HG02571 (cell line): ENCODE measurements around the gene SORCS1.

Experiments used
- ATAC-seq: cut with Tn5 transposase; IDR thresholded peaks from one replicate; pipeline ENCODE4 v1.9.1; 2021; ENCODE audit warnings: mild to moderate bottlenecking, moderate library complexity; ENCODE audit not compliant: unreplicated experiment

The SORCS1 gene

DNA sequence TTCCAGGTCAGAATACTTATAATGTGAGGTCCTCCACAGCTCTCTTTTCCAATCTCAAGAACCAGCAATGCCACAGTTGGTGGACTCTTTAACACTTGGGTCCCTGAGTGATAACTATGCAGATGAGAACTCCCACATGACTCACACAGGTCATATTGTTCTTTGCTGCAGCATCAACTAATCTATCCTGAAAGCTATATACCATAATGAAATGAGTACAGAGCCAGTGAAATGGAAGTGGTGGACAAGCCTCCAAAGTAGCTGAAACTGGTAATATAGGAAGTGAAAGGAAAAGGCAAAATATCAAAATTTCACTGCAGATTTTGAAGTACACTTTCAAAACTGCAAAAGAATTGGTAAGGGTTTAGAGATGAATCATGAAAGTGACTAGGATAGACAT, 45.6 kb downstream of the SORCS1 start:
- ATAC-seq = no peak

DNA sequence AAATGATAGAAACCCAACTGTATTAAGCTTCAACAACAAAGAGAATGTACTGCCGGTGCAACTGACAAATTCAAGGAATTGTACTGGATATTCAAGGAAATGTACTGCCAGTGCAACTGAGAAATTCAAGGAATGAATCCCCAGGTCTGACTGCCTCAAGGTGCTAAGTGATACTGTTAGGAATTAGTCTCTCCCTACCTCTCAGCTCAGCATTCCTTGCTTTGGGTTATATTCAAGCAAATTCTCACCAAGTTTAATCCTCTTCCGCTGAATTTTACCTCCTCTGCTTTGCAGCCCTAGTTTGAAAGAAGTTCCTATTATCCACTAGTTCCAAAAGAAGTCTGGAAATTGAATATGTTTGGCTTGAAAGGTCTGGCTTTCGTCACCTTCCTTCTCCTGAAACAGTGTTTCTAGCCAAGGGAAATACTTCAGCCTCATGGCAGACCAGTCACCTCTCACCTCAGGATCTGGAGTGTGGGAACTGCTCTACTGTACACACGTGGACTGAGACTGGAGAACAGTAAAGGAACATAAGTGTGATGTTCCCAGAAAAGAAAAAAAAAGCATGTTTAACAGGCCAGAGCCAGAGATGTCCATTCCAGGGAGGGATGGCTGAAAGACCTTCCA, 60.4 kb downstream of the SORCS1 start:
- ATAC-seq = no peak

DNA sequence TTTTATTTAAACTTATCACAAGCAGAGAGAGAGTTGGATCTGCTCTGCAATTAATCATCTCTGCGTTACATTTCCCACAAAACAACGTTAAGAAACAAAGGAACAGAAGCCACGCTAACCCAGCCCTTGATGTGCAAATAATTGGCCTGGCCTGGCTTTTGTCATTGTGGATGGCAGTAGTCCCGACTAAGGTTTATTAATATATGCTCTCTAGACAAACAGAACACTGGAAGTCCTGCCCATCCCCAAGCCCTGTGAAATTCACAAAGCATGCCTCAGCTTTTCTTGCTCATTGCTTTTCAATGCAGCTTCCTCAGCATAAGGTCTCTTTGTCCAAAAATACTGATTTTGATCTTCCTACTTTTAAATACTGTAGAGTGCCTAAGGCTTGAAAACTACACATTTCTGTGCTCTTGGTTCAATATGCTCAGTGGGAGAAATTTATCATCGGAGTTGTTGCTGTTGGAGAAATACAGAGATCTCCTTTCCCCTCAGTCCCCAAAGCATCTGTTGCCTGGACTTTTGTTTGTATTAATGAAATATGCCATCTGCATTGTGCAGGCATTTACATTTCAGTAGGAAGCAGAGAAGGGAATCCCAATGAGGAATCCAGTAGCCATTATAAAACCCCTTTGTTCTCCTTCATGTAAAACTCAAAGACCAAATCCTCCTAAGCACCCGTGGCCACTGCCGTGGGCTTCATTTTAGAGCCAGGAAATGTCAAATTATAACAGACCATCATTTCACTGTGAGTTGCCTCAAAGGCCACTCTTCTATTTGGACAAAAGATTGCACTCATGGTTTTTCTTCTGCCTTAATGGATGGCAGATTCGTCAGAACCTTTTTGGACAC, 61.1 kb downstream of the SORCS1 start:
- ATAC-seq = no peak

DNA sequence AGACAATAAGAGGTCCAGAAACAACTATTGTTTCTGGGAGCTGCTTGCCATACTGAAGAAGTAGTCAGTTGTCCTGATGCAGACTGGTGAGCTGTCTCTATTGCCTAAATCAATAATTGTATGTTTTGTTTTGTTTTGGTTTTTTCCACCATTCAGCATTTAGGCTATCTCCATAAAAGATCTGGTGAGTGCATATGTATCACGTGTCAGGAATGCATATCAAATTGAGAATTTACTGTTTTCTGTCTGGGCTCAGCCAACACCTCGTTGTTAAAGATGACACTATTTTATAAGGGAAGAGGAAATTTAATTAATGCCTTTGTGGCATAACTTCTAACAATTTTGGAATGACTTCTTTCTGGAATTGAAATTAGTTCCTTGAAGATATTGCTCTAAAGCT, 66.2 kb downstream of the SORCS1 start:
- ATAC-seq = no peak

GRCh38 chr10:107094824-107095522, 69.5 kb downstream of the SORCS1 start:
- ATAC-seq = no peak

- no peak for ATAC-seq
Measured at GRCh38 chr10:107092321-107092720, 72.2 kb downstream of the SORCS1 start.

- ATAC-seq = no peak
Measured at GRCh38 chr10:107091126-107091525, 73.4 kb downstream of the SORCS1 start.

DNA sequence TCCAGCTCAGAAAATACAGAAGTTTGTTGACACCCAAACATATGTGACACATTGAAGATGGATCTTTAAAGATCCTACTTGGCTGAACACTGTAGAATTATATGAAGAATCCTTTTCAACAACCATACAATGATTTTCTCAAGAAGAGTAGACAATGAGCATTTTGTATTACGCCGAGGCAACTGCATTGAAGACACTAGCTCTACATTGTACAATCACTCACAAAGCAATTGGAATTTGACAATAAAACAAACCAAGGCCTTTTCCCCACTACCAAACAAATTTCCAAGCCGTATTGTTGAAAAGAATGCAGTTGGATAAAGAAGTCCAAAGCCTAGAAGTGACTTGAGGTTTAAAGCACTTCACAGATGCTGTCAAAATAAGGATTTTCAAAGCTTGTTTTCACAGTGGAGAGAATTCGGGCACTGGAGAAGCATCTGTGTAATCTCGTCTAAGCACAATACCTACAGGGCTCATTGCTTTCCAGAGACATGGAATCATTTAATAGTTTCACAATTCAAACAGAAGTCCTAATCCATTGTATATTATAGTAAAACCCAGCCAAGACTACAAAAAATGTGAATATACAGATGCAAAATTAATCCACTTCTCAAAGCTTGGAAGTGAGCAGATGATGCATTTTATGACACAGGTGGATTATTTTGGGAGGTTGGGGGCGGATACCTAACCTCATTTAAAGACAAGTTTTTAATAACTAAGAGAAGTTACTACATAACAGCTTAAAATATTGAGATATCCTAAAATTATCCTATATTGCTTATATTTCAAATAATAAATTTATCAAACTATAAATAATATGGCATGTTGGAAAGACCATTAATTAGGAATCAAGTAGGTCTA, 78.6 kb downstream of the SORCS1 start:
- no peak for ATAC-seq

DNA sequence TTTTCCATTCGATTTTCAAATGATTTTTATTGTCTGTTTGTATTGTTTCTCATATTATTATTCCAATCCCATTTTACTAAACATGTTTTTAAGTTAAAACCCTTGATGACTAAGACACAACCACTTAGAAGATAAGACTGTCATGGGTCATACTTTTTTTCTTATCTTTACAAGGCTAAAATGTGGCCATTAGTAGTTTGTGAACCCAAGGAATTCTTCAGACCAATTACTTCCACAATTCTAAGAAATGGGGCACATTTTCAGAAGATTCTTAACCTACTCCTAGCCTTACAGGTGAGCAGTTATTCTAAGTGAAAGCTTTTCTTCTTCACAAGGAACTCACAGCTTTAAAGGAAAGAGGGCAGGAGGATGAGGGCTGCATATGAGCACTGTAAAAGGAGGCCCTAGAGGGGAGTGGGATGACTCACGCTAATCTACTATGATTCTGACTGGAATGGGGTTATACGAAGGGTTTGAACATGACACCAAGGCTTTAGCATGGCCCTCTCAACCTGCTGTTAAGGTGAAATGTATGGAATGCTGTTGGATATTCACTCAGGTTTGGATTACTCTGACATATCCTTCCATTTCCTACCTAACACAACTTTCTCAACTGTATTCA, 81.0 kb downstream of the SORCS1 start:
- no peak for ATAC-seq

DNA sequence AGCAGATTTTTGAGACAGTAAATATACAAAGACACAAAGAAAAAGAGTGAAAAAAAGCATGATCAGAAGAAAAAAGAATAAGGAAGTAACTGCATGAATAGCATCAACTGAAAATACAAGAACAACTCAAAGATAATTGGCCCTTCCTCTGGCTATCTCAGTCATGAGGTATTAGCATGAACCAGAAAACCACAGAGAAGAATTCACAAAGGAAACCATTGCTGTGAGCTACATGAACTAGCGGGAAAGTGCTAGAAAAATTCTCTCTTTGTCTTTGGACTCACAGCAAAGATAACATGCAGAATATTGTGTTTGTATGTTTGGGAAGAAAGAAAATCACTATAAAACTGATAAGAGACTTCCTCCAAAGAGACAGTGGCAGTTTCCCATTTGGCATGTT, 82.9 kb downstream of the SORCS1 start:
- no peak for ATAC-seq

DNA sequence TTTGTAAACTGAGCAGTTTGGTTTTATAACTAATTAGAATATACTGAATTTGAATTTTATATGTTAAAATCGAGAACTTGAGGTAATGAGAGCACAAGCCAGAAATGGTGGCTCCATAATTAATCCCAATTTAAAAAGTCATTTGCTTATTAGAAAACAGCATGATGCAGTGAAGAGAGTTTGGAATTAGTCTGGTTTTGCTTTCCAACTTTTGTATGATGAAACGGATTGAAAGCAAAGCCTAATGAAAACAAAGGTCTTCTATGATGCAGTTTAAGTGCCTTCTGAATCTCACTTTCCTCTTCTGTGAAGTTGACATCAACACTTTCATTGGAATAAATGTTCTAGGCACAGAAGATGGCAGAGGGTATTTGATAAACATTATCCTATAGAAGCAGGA, 89.4 kb downstream of the SORCS1 start:
- ATAC-seq = no peak

DNA sequence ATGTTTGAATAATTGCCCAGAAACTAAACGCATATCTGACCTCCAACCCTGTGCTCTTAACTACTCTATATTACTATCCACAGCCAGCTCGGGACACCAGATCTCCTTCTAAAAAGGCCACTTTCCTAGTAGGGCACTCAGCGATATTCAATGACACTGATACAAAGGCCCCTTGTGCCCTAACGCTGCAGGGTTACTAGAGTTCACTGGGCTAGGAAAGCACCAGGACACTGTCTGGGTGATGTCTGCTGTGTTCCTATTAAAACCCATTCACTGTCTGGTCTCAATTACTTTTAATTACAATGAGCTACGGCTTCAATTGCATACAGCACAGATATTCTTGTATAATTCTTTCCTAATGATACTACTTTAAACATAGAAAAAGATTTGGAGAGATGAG, 91.7 kb downstream of the SORCS1 start:
- ATAC-seq = no peak

- ATAC-seq = no peak
Measured at GRCh38 chr10:107072028-107072427, 92.5 kb downstream of the SORCS1 start.

DNA sequence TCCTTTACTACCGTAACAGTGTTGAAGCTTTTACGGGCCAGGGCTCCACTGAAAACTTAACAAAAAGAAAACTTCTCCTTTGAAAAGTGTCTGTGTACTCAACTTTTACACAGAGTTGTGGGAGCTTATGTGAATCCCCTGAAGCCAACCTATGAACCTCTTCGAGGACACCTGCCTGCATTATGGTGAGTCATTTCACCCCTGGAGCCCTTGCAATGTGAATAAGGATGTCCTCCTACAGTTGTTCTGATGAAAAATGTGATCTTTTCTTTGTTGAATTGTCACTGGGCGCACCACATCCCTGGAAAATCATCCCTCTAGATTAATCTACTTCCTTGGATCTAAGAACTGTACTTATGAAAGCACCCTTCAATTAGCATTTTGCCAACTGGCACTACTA, 93.2 kb downstream of the SORCS1 start:
- ATAC-seq = no peak

DNA sequence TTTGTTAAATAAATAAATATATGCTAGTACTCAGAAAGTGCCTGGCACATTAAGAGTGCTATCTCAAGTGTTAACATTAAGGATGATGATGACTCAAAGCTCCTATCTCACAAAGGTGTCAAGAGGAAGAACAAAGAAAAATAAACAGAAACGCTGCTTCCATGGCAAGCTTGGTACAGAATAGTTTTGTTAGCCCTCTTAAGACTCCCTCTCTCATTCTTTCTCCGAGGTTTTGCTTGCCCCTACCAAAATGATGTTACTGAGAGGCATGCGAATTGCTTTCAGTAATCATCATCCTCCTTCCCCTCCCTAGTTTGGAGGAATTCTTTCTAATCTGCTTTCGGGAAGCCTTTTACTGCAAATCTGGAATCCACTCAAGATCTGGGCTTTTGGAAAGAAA, 96.7 kb downstream of the SORCS1 start:
- no peak for ATAC-seq

GRCh38 chr10:107064075-107064474, 100.4 kb downstream of the SORCS1 start:
- ATAC-seq = no peak

GRCh38 chr10:107059872-107060271, 104.6 kb downstream of the SORCS1 start:
- ATAC-seq = no peak

DNA sequence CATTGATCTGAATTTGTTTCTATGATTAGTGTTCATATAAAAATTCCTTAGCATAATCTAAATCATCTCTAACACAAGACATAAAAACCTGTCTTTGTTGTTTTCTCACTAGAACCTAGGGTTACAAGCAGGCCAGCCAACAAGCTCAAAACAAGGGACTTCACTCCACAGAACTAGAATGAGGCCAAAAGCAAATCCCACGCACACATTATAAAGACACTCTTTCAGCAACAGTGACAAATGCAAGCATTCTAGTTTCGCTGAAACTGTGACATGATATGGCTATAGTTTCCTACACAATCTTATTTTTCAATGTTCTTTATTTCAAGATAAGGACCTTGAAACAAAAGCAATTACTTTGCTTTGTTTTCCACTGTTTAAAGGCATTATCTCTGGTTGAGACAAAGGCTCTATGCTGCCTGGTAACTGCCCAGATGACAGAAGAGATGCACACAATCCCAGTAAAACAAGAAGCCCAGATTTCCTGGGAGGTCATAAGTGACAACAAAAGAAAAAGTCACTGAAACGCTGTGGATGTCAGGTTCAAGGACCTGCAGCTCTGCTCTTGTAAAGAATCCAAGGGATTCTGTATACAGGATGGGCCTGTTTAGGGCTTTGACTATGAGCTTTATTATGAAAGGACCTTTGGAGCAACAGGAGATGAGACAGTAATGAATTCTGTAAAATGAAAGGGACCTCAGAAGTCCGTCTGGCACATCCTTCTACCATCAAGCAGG, 105.3 kb downstream of the SORCS1 start:
- ATAC-seq = no peak

- ATAC-seq = no peak
Measured at GRCh38 chr10:107058331-107058730, 106.2 kb downstream of the SORCS1 start.

DNA sequence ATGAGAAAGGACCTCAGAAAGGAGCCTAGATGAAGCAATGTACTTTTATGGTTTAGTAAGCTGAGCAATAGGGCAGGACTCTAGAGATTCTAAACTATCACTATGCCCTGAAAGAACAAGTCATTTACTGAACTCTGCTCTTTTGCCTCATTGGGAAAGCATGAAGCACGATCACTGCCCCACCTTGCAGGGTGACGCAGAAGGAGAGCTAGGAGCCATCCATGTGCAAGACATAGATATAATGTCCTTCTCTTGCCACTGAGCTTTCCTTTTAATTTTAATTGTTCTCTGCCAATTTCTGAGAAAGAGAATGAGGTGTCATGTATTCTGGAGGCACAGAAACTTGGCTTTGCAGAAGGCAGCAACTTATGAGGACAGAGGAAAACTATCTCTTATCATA, 108.3 kb downstream of the SORCS1 start:
- ATAC-seq = no peak
